NCI-H1694 (cell line): ENCODE data around the gene STX4.

Source experiments
- DNase-seq: peaks from one replicate; lab custom pipeline; 2025; lab: John Stamatoyannopoulos, UW

The STX4 gene, protein sequence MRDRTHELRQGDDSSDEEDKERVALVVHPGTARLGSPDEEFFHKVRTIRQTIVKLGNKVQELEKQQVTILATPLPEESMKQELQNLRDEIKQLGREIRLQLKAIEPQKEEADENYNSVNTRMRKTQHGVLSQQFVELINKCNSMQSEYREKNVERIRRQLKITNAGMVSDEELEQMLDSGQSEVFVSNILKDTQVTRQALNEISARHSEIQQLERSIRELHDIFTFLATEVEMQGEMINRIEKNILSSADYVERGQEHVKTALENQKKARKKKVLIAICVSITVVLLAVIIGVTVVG

GRCh38 chr16:31032736-31033708, at the start of gene STX4:
STX4 (plus strand) TSS chr16:31033558; CDS start chr16:31033806, 248 bp downstream.
- peak; percentile 86 for DNase-seq

DNA sequence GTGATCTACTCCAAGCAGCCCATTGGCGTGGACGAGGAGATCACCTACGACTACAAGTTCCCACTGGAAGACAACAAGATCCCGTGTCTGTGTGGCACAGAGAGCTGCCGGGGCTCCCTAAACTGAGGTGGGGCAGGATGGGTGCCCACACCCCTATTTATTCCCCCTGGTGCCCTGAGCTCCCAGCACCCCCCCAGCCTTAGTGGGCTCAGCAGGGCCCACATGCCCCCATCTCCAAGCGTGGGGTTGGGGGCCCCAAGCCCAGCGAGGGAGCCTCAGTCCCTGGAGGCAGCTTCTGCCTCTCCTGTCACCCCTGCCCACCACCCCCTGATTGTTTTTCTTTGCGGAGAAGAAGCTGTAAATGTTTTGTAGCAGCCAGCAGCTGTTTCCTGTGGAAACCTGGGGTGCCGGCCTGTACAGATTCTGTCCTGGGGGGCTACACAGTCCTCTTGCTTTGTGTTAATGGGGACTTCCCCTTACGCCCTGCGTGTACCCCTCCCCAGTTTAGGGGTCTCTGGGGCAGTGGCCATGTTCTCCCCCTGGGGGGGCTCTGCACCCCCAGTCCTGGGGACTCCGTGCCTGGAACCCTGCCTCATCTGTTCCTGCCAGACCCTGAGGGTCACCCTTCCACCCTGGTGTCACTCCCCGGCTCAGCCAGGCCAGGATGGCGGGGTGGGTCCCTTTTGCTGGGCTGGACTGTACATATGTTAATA, 49.3 kb upstream of the STX4 start:
- DNase-seq: no peak

GRCh38 chr16:30984669-30985400, 48.5 kb upstream of the STX4 start, which contains the start of gene HSD3B7:
HSD3B7 (plus strand) TSS chr16:30985207; CDS start chr16:30985659, 452 bp downstream.
- peak; percentile 33 for DNase-seq

- DNase-seq: peak; percentile 23
These were observed 47.8 kb upstream of the STX4 start for GRCh38 chr16:30985401-30986128.

GRCh38 chr16:30986129-30986991, 47.0 kb upstream of the STX4 start:
- DNase-seq: no peak

- no peak for DNase-seq
These were observed 45.7 kb upstream of the STX4 start for GRCh38 chr16:30987581-30988190.

GRCh38 chr16:30989469-30990047, 43.8 kb upstream of the STX4 start:
- DNase-seq: no peak

DNA sequence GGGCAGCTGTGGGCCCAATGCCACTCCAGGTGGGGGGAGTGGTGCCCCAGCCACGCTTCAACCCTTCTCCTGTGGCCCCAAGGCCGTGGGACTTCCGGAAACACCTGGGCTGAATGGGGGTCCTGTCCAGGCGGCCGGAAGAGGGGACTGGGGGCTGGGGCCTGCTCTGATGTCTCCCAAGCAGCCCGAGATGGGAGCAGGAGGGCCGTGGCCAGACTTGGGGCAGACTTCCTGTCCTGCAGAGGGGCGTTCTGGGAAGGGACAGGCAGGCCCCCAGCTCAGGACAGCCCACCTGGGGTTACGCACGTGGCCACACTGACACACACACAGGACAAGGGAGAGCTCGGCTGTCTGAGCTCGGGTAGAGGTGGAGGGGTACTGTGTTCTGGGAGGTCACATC, 43.3 kb upstream of the STX4 start:
- no peak for DNase-seq

DNA sequence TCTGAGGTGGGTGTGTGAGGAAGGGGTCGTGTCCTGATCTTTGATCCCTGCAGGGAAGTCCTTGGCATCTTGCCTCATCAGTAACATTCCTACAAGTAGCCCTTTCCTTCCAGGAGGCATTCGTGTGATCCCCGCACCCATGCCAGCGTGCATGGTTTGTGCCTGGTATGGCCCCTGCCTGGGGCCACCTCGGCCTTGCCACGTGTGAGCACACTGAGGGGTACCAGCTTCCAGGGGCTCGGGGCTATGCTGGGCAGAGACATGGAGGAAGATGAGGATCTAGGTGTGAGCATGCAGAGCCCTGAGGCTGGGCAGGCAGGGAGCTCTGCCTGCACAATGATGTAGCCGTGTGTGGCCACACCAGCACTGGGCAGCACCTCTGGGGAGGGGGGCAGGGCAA, 42.3 kb upstream of the STX4 start:
- DNase-seq: no peak

DNA sequence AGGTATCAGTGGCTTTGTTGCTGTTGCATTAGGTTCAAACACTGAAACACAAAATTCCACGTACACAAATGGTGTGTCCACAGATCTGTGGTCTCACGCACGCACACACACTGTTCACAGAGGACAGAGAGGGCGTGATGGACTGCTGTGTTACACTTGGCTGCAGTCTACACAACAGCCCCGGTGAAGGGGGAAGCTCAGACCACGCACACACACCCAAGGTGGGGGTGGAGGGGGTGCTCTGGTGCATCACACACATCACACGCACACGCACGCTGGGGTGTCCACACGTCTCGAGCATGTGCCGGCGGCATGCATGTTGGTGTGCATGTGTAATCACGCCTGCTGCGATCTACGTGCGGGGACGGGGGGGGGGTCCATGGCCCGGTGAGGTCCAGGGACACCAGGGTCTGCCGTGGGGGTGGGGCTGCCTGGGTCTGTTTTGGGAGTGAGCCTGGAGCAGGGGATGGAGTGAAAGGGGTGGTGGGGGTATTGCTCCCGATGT, 41.0 kb upstream of the STX4 start:
- DNase-seq: no peak

DNA sequence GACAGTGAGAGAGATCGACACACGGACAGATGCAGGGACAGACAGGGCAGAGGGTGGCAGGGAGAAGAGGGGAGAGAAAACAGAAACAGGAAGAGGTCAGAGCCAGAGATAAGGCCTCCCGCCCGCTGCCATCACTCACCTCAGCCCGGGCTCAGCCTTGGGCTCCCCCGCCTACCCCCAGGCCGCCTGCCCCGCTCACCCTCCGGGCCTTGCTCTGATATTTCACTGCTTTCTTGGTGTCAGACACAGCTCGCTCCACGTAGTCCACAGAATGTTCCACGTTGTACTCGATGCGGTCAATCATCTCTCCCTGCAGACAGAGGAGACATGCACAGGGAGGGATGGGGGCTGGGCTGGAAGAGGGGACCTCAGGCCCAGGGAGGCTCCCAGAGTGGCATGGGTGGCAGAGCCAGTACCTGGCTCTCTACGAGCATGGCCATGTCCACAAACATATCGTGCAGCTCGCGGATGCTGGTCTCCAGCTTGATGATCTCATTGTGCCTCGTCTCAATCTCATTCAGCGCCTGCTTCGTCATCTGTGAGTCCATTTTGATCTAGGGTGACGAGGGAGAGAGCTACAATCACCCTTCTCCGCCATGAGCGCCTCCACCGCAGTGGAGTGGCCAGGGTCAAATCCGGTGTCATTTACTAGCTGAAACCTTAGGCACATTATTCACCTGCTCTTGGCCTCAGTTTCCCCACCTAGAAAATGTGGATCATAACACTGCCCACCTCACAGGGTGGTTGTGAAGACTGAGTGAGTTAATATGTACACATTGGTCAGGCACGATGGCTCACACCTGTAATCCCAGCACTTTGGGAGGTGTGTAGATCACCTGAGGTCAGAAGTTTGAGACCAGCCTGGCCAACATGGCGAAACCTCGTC, 40.2 kb upstream of the STX4 start:
- DNase-seq: no peak

DNA sequence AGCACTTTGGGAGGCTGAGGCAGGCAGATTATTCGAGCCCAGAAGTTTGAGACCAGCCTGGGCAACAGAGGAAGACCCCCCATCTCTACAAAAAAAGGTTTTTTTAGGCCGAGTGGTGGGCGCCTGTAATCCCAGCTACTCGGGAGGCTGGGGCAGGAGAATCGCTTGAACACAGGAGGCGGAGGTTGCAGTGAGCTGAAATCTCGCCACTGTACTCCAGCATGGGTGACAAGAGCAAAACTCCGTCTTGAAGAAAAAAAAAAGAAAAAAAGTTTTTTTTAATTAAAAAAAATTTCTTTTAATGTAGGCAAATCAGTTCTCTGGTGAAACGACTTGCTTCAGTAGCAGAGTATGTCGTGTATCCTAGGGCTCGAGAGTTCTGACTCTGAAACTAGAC, 37.4 kb upstream of the STX4 start:
- no peak for DNase-seq

DNA sequence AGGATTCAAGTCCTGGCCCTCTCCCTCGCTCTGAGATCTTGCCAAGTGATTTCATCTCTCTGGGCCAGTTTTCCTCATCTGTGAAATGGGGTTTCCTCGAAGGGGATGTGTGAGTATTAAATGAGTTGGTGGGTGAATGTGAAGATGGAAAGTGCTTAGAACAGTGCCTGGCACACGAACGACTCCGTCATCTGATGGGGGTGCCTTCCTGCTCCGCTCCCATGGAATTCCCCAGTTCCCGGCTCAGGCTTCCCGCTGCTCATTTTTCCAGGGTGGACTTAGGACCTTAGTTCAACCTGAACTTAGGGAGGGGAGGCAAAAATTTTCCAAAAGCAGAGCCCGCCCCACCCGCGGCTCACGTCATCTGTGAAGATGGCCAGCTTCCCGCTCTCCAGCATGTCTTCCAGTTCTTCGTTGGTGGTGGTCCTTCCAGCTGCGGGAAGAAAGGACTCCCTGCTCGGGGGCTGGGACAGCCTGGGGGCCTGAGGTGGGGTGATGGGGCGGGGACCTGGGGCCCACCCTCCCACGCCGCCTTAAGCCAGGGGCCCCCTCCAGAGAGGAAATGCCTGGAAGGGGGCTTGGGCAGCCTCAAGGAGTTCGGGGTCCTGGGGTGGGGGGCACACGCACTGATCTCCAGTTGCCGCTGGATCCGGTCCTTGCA, 36.9 kb upstream of the STX4 start:
- no peak for DNase-seq

GRCh38 chr16:30996985-30997724, 36.2 kb upstream of the STX4 start:
- DNase-seq: no peak

- DNase-seq: no peak
These were observed 35.3 kb upstream of the STX4 start for GRCh38 chr16:30997725-30998711.
